Heart left ventricle (tissue), 16 donors: ENCODE results near the gene ZFYVE26. TPM values are rescaled to one million over a fixed set of nuclear protein-coding genes. Genes with fewer than 3 reads are reported as not detected.

Source experiments
- ATAC-seq, 4 donors: fragments of 200-7000 bp; cut with Tn5 transposase; one replicate each; pipeline ENCODE4 v1.9.1; 2020 to 2022; ENCODE audit warnings: moderate library complexity in 4 of 4, mild to moderate bottlenecking in 3 of 4, moderate number of reproducible peaks in 1 of 4
- DNase-seq, 5 donors: peaks; one replicate each; pipeline ENCODE4 v3.0.0-alpha.2; 2020
- H3K27ac ChIP-seq, 12 donors: fragments of 200-600 bp; sonication (generic) in 4 of 12; one replicate each; pipeline versions ENCODE4 v1.5.0 to v1.8.0; 2016 to 2022; ENCODE audit warnings: mild to moderate bottlenecking in 2 of 12
- H3K27me3 ChIP-seq, 9 donors: fragments of 200-600 bp; sonication (generic) in 2 of 9; one replicate each; pipeline versions ENCODE4 v1.5.1 to v1.8.0; 2016 to 2022; ENCODE audit warnings: mild to moderate bottlenecking in 3 of 9
- H3K36me3 ChIP-seq, 9 donors: fragments of 200-600 bp; sonication (generic) in 2 of 9; one replicate each; pipeline versions ENCODE4 v1.5.0 to v1.8.0; 2018 to 2022; ENCODE audit warnings: mild to moderate bottlenecking in 2 of 9
- H3K4me1 ChIP-seq, 12 donors: fragments of 200-600 bp; sonication (generic) in 4 of 12; one replicate each; pipeline versions ENCODE4 v1.5.0 to v1.8.0; 2016 to 2022; ENCODE audit warnings: mild to moderate bottlenecking in 3 of 12
- H3K4me3 ChIP-seq, 12 donors: fragments of 200-600 bp; sonication (generic) in 4 of 12; one replicate each; pipeline versions ENCODE4 v1.5.0 to v1.8.0; 2017 to 2022; ENCODE audit warnings: mild to moderate bottlenecking in 9 of 12, moderate library complexity in 4 of 12
- H3K9me3 ChIP-seq, 12 donors: fragments of 200-600 bp; sonication (generic) in 4 of 12; one replicate each; pipeline versions ENCODE4 v1.5.0 to v1.8.0; 2016 to 2022; ENCODE audit warnings: mild to moderate bottlenecking in 1 of 12
- CTCF ChIP-seq, 12 donors: fragments of 200-600 bp; sonication (generic) in 4 of 12; IDR thresholded peaks; one replicate each; pipeline versions ENCODE4 v1.5.0 to v1.8.0; 2018 to 2022; ENCODE audit warnings: antibody characterized with exemption in 12 of 12, mild to moderate bottlenecking in 5 of 12
- POLR2A ChIP-seq, 2 donors: fragments of 450-650 bp; IDR thresholded peaks; one replicate each; pipeline ENCODE4 v1.6.1; 2017; ENCODE audit warnings: antibody characterized with exemption in 2 of 2, mild to moderate bottlenecking in 2 of 2, moderate library complexity in 2 of 2
- WGBS, 4 donors: extraction: QIAGEN DNeasy Blood & Tissue Kit in 2 of 4; methylation state at CpG; one replicate each; pipeline versions ENCODE4 v1.1.5 to v1.1.7; 2013 to 2018; 5-methylcytosine and 5-hydroxymethylcytosine counted together
- intact Hi-C, 10 donors: fragments of 100-400 bp; cut with DNase I; formaldehyde crosslinking; loops; one replicate each; pipeline versions ENCODE4 v1.11.1 to v1.14.2; 2022
- polyA plus RNA-seq, 2 donors: library from polyadenylated mRNA; stranded (reverse); fragments of 200-250 nt; gene quantifications; one replicate each; pipeline ENCODE4 v1.2.3, GENCODE V29; 2013
- total RNA-seq, 9 donors: library from RNA; depleted of rRNA in 2 of 9; stranded (reverse); fragments of >200 nt in 2 of 9; fragmentation: NEBNext Ultra II Directional in 3 of 9; extraction: Animal tissue kit (Norgen Biotek cat#: 25700) in 3 of 9; gene quantifications; one replicate each; pipeline versions ENCODE4 v1.1.0 to v1.2.4, GENCODE V29; 2016 to 2023
- donor health status: ischemic (EF 13 %, LVEDD 7.1; RV severe dilation, severe dysfunction).
- donor health status: healthy with polysubstance abuse.
- donor health status: DM: no; HTN: yes; CAD: no.
- donor health status: DM: no; HTN: no; CAD: no.
- donor health status: ischemic (EF 25% LVEDD 6.9; RV normal size, moderate dysfunction).
- donor health status: ischemic (EF 25% LVEDD 5.7; RV mildly dilated, moderate dysfunction).
- donor health status: healthy.
- donor health status: DM: yes; HTN: yes; CAD: no.
- donor health status: ischemic (EF 35%, LVEDD 5.7; RV mildly dilated, moderate dysfunction).
- donor health status: nonischemic (EF 11% LVEDD 7.7; RV severe dilation, severe dysfunction).
- donor health status: DM: yes; HTN: yes; CAD: no.
- donor health status: PGD.
- donor health status: ischemic (EF 29% LVEDD 5.4; RV normal size, mild dysfunction).
- donor health status: nonischemic (EF 23%, LVEDD 6.1; RV moderate dilation, normal function).

ZFYVE26 gene
- total and polyA plus RNA-seq, 11 donors, result 5.1 to 24.1 (median 18.2) TPM

- peaks cover 5 to 80% (median 69%) of the 10 kb centered on the region in 9 donors for H3K36me3 ChIP-seq
Observed at GRCh38 chr14:67749341-67750084, 66.9 kb downstream of the ZFYVE26 start.

GRCh38 chr14:67748312-67748711 lies 68.1 kb downstream of the ZFYVE26 start:
- Histone ChIP-seq H3K36me3 (peaks cover 0 to 68% (median 57%) of the 10 kb centered on the region in 9 donors), H3K4me3 (no peak overlapping the region), H3K27me3 (no peaks in the 10 kb centered on the region), H3K9me3 (no peaks in the 10 kb centered on the region), H3K27ac (no peak overlapping the region), H3K4me1 (no peaks in the 10 kb centered on the region)
- intact Hi-C loops, result no loop called here
- no peak for ATAC-seq
- no peak for TF ChIP-seq CTCF (IDR thresholded peaks at IDR 0.05)
- no peak for DNase-seq
- WGBS, 4 donors, result 93 to 96% (median 96%) methylated on average over 8 to 10 of the region's 10 CpGs

More at GRCh38 chr14:67749341-67750084, 66.9 kb downstream of the ZFYVE26 start:
- WGBS, 4 donors, result 83 to 88% (median 86%) methylated on average over 6 of the region's 6 CpGs
- H3K27ac ChIP-seq, result no peak overlapping the region
- intact Hi-C loops, result no loop called here
- H3K9me3 ChIP-seq, result no peaks in the 10 kb centered on the region
- TF ChIP-seq CTCF (IDR thresholded peaks at IDR 0.05) (no peak), POLR2A (IDR thresholded peaks at IDR 0.05) (no peak)
- DNase-seq (no peak), ATAC-seq (no peak)
- H3K27me3 ChIP-seq, result no peaks in the 10 kb centered on the region
- no peak overlapping the region for H3K4me3 ChIP-seq
- H3K4me1 ChIP-seq, result no peaks in the 10 kb centered on the region

- no peaks in the 10 kb centered on the region for H3K27me3 ChIP-seq
- H3K9me3 ChIP-seq, result no peaks in the 10 kb centered on the region
- 95 to 100% (median 99%) methylated on average over 1 of the region's 1 CpG for WGBS, 4 donors
- H3K36me3 ChIP-seq, result peaks cover 0 to 54% (median 43%) of the 10 kb centered on the region in 9 donors
- intact Hi-C loops, result no loop called here
- H3K4me3 ChIP-seq, result no peak overlapping the region
- TF ChIP-seq POLR2A (IDR thresholded peaks at IDR 0.05) (no peak), CTCF (IDR thresholded peaks at IDR 0.05) (no peak)
- H3K4me1 ChIP-seq, result no peaks in the 10 kb centered on the region
- no peak overlapping the region for H3K27ac ChIP-seq
- ATAC-seq (no peak), DNase-seq (no peak)
Observed at GRCh38 chr14:67746927-67747326, 69.5 kb downstream of the ZFYVE26 start.

GRCh38 chr14:67744046-67744445 lies 72.3 kb downstream of the ZFYVE26 start:
- Histone ChIP-seq H3K4me3 (no peak overlapping the region), H3K27me3 (no peaks in the 10 kb centered on the region), H3K9me3 (no peaks in the 10 kb centered on the region), H3K36me3 (peaks cover 0 to 25% (median 14%) of the 10 kb centered on the region in 9 donors), H3K4me1 (peaks cover 0 to 6% (median 0%) of the 10 kb centered on the region in 12 donors), H3K27ac (no peak overlapping the region)
- no peak for TF ChIP-seq POLR2A (IDR thresholded peaks at IDR 0.05)
- no peak for TF ChIP-seq CTCF (IDR thresholded peaks at IDR 0.05)
- WGBS, 4 donors, result 29 to 38% (median 36%) methylated on average over 2 of the region's 2 CpGs
- DNase-seq (no peak), ATAC-seq (peak in 3 of 4 donors; percentile 63 to 76 (median 68))
- intact Hi-C loops, result no loop called here
